T-helper 17 cell (primary cell): ENCODE results near the gene CDH7. TPM values are rescaled to one million over a fixed set of nuclear protein-coding genes. Genes with fewer than 3 reads are reported as not detected.

Experiments used
- ATAC-seq: fragments of 150-1000 bp; cut with Tn5 transposase; 2 replicates; pipeline ENCODE4 v1.10.0; 2021; ENCODE audit warnings: mild to moderate bottlenecking, moderate library complexity
- DNase-seq, 3 donors: peaks; one replicate each; pipeline versions ENCODE4 v3.0.0 to v3.0.0-alpha.2; 2020 to 2021
- H3K9me3 ChIP-seq: one replicate; pipeline ENCODE4 v1.7.0; 2013; ENCODE audit warnings: low read length, mild to moderate bottlenecking; ENCODE audit not compliant: control insufficient read depth, poor library complexity, severe bottlenecking
- H3K27ac Mint-ChIP-seq: one replicate; pipeline ENCODE4 v1.8.0; 2022; ENCODE audit warnings: mild to moderate bottlenecking, moderate library complexity, mixed read lengths
- H3K27me3 Mint-ChIP-seq: one replicate; pipeline ENCODE4 v1.8.0; 2022; ENCODE audit warnings: mixed read lengths
- H3K36me3 Mint-ChIP-seq: one replicate; pipeline ENCODE4 v1.8.0; 2022; ENCODE audit warnings: low read depth, mixed read lengths
- H3K4me1 Mint-ChIP-seq: one replicate; pipeline ENCODE4 v1.8.0; 2022; ENCODE audit warnings: mild to moderate bottlenecking, mixed read lengths
- H3K4me3 Mint-ChIP-seq: one replicate; pipeline ENCODE4 v1.8.0; 2022; ENCODE audit warnings: mild to moderate bottlenecking, moderate library complexity, mixed read lengths
- total RNA-seq, 4 donors: library from RNA in 2 of 4; stranded (reverse) in 2 of 4; gene quantifications; one replicate each; pipeline ENCODE4 v1.2.3 and lab custom pipeline; 2022 to 2026

The CDH7 gene
- total RNA-seq (not detected), total RNA-seq (lab: John Stamatoyannopoulos, UW) (0 to 0.08 reads per million in 2 donors)

- Mint-ChIP-seq H3K27me3 (no peaks in the 10 kb centered on the region), H3K4me3 (no peak within 1 kb of the TSS), H3K36me3 (no peaks in the 10 kb centered on the region), H3K27ac (no peak within 1 kb of the TSS), H3K4me1 (no peaks in the 10 kb centered on the region)
- peaks cover 3% of the 10 kb centered on the region for H3K9me3 ChIP-seq
- ATAC-seq (no peak), DNase-seq (no peak)
Measured at GRCh38 chr18:65750389-65751154, at the start of gene CDH7. TSS of gene CDH7 (plus strand) at chr18:65751012. CDS start at chr18:65762843, 11,831 bp downstream.

DNA sequence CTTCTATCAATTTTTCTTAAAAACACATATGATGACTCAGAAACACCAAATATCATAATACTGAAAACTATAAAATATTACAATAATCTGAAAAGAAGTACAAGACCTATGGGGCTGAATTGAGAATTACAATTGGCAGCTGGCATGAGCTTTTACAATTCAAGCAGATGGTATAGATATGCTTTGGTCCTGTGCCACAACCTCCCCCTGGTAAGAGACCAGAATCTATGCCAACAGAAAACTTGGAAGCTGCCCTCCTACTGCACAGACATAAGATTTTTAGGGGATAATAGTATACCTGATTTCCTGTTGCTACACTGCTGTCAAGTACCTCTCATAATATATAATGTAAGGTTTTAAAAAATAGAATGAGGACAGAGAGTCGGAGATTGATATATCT lies 46.8 kb upstream of the CDH7 start:
- H3K27me3 Mint-ChIP-seq = no peaks in the 10 kb centered on the region
- H3K4me3 Mint-ChIP-seq = no peak overlapping the region
- no peaks in the 10 kb centered on the region for H3K4me1 Mint-ChIP-seq
- H3K27ac Mint-ChIP-seq = no peak overlapping the region
- ATAC-seq (no peak), DNase-seq (no peak)
- peaks cover 2% of the 10 kb centered on the region for H3K36me3 Mint-ChIP-seq
- H3K9me3 ChIP-seq = no peaks in the 10 kb centered on the region

DNA sequence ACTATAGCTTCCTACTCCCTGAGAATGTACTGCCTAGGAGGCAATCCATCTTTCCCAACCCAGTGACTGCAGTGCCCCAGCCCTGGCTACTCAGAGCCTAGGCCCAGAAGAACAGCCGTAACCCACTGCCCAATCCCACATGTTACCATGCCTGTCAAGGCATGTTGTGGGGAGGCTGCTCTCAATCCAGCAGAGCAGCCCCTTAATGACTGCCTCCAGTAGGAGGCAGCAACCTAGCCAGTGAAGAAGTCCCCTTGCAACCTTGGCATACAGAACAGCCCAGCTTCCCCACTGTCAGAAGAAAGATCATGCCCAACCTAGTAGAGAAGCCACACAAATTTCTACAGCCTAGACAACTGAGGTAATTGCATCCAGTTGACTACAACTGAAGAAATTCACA lies 44.2 kb upstream of the CDH7 start:
- no peak for ATAC-seq
- Mint-ChIP-seq H3K27ac (no peak overlapping the region), H3K4me1 (no peaks in the 10 kb centered on the region), H3K4me3 (no peak overlapping the region), H3K36me3 (peaks cover 2% of the 10 kb centered on the region), H3K27me3 (no peaks in the 10 kb centered on the region)
- no peaks in the 10 kb centered on the region for H3K9me3 ChIP-seq
- no peak for DNase-seq

GRCh38 chr18:65711493-65711892 lies 39.3 kb upstream of the CDH7 start:
- no peak overlapping the region for H3K27ac Mint-ChIP-seq
- H3K27me3 Mint-ChIP-seq = no peaks in the 10 kb centered on the region
- H3K4me3 Mint-ChIP-seq = no peak overlapping the region
- H3K9me3 ChIP-seq = no peaks in the 10 kb centered on the region
- ATAC-seq = no peak
- H3K36me3 Mint-ChIP-seq = no peaks in the 10 kb centered on the region
- no peaks in the 10 kb centered on the region for H3K4me1 Mint-ChIP-seq
- DNase-seq = no peak

- H3K27ac Mint-ChIP-seq = no peak overlapping the region
- ATAC-seq = no peak
Measured at GRCh38 chr18:65721619-65722018, 29.2 kb upstream of the CDH7 start.

DNA sequence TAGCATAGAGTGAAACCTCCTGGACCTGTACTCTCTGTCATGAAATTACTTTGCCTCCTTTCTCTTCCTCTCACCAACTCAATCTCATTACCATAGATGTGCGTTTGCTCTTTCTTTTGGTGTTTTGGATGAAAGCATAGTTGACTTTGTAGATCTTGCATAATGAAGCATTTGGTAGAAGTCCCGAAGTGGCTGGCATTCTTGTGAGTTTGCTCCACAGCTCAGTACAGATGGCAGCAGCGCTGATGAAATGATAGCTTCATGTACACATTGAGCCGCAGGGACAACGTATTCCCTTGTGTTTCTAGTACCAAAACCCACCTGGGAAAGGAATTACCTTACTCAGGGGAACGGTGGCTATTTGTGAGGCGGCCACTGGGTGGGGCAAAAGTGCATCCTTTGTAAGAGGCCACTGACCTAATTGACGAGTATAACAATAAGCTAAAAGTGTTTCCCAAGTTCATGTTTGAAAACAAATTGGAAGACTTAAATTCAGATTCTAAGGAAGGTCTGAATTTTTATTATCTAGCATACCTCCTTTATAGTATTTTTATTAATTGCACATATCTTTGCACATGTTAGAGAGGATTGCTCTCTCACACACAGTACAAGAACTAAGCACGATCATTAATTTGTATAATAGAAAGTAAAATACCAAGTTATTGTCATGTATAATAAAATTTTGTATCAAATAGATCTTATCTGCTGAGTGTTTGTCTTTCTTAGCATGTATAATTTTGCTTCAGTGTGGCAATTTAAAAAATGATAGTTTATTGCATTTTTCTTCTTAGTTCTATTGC lies 25.4 kb upstream of the CDH7 start:
- ATAC-seq (no peak), DNase-seq (no peak)
- Mint-ChIP-seq H3K27me3 (no peaks in the 10 kb centered on the region), H3K4me1 (no peaks in the 10 kb centered on the region), H3K36me3 (no peaks in the 10 kb centered on the region), H3K27ac (no peak overlapping the region), H3K4me3 (no peak overlapping the region)
- no peaks in the 10 kb centered on the region for H3K9me3 ChIP-seq

More at GRCh38 chr18:65721619-65722018, 29.2 kb upstream of the CDH7 start:
- Mint-ChIP-seq H3K27me3 (no peaks in the 10 kb centered on the region), H3K4me3 (no peak overlapping the region), H3K36me3 (no peaks in the 10 kb centered on the region), H3K4me1 (no peaks in the 10 kb centered on the region)
- DNase-seq = no peak
- H3K9me3 ChIP-seq = no peaks in the 10 kb centered on the region

GRCh38 chr18:65735155-65735554 lies 15.7 kb upstream of the CDH7 start:
- Mint-ChIP-seq H3K27me3 (no peaks in the 10 kb centered on the region), H3K36me3 (no peaks in the 10 kb centered on the region), H3K4me3 (no peak overlapping the region), H3K27ac (no peak overlapping the region), H3K4me1 (no peaks in the 10 kb centered on the region)
- no peaks in the 10 kb centered on the region for H3K9me3 ChIP-seq
- DNase-seq (no peak), ATAC-seq (no peak)

GRCh38 chr18:65737471-65737955 lies 13.3 kb upstream of the CDH7 start:
- Mint-ChIP-seq H3K27me3 (no peaks in the 10 kb centered on the region), H3K27ac (no peak overlapping the region), H3K4me3 (no peak overlapping the region), H3K4me1 (no peaks in the 10 kb centered on the region), H3K36me3 (no peaks in the 10 kb centered on the region)
- H3K9me3 ChIP-seq = no peaks in the 10 kb centered on the region
- ATAC-seq = no peak
- no peak for DNase-seq

DNA sequence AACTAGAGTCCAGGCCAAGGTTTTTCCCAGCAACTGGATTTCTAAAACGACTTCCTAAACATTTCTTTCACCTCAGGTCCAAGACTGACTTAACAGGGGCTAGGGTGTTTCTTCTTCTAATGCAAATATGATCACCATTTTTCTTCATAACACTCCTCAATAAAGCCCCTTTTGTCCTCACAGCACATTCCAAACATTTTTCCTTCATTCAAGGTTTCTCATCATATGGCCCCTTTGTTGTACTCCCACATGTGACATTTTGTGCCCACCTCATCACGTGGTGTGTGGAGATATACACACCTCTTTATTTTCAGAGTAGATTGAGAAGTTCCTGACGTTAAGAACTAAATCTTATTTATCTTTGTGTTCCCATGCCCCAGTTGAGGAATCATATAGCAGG lies 3.9 kb upstream of the CDH7 start:
- no peaks in the 10 kb centered on the region for H3K4me1 Mint-ChIP-seq
- no peaks in the 10 kb centered on the region for H3K27me3 Mint-ChIP-seq
- no peak overlapping the region for H3K4me3 Mint-ChIP-seq
- ATAC-seq (no peak), DNase-seq (no peak)
- H3K36me3 Mint-ChIP-seq = no peaks in the 10 kb centered on the region
- no peaks in the 10 kb centered on the region for H3K9me3 ChIP-seq
- H3K27ac Mint-ChIP-seq = no peak overlapping the region

DNA sequence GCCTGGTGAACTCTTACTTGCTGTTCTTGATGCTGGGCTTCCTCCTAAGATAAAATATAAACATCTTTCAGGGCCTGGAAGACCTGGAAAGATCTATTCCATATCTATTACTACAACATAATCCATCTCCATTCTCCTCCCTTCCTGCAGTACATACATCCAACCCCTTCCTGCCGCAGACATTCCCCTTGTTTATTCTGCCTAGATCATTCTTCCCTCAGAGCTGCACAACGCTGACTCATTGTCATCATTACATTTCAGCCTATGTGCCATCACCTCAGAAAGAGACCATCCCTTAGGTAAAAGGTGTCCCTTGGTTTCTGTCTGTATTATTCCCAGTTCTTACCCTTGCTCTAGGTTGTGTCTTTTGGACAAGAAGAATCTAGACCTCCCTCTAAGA lies 2.5 kb upstream of the CDH7 start:
- H3K4me3 Mint-ChIP-seq = no peak overlapping the region
- H3K27ac Mint-ChIP-seq = no peak overlapping the region
- no peak for DNase-seq
- no peak for ATAC-seq
- H3K4me1 Mint-ChIP-seq = no peaks in the 10 kb centered on the region
- no peaks in the 10 kb centered on the region for H3K36me3 Mint-ChIP-seq
- no peaks in the 10 kb centered on the region for H3K9me3 ChIP-seq
- H3K27me3 Mint-ChIP-seq = no peaks in the 10 kb centered on the region

GRCh38 chr18:65749841-65750240 lies 971 bp upstream of the CDH7 start:
- peaks cover 3% of the 10 kb centered on the region for H3K9me3 ChIP-seq
- Mint-ChIP-seq H3K27me3 (no peaks in the 10 kb centered on the region), H3K27ac (no peak overlapping the region), H3K4me1 (no peaks in the 10 kb centered on the region), H3K4me3 (no peak overlapping the region), H3K36me3 (no peaks in the 10 kb centered on the region)
- ATAC-seq (no peak), DNase-seq (no peak)

GRCh38 chr18:65751155-65752085 lies 608 bp downstream of the CDH7 start:
- Mint-ChIP-seq H3K27ac (no peak overlapping the region), H3K36me3 (no peaks in the 10 kb centered on the region), H3K27me3 (no peaks in the 10 kb centered on the region), H3K4me3 (no peak overlapping the region), H3K4me1 (no peaks in the 10 kb centered on the region)
- peaks cover 3% of the 10 kb centered on the region for H3K9me3 ChIP-seq
- ATAC-seq (no peak), DNase-seq (no peak)
